EH (cell line): ENCODE results near the gene CTNNA1.

ENCODE experiments used
- DNase-seq: peaks from one replicate; pipeline ENCODE4 v3.0.0-alpha.2; 2015; ENCODE audit warnings: low read depth

CTNNA1 gene

GRCh38 chr5:138898742-138899141 lies 145.5 kb downstream of the CTNNA1 start:
- no peak for DNase-seq

DNA sequence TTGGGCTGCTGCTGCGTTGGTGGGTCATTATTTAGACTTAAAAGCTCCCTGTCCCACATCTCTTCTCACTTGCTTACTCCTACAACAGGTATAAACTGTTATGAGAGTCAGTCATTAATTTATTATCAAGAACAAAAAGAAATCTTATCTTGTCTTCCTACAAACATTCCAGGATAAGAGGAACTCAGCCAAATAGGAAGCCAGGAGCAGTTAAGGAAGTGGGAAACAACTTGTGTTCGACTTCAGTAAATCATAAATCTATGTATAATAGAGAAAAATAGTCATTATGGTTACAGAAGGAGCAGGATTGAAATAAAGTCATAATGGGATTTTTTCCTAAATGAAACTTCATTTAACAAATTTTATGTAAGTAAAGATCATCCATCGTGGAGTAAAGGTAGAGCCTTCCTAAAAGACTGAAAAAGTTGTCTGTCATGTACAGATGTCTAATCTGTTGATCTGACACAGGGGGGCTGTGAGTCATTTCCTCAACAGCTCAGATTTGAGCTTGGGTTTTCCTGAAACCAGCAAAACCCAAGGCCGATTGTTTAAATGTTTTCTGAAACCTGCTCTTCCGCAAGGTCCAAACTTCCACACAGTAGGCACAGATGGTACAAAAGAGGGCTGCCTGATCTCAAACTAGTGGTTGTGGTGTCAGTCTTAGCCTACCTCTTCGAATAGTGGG lies 147.2 kb downstream of the CTNNA1 start:
- peak; percentile 72 for DNase-seq

DNA sequence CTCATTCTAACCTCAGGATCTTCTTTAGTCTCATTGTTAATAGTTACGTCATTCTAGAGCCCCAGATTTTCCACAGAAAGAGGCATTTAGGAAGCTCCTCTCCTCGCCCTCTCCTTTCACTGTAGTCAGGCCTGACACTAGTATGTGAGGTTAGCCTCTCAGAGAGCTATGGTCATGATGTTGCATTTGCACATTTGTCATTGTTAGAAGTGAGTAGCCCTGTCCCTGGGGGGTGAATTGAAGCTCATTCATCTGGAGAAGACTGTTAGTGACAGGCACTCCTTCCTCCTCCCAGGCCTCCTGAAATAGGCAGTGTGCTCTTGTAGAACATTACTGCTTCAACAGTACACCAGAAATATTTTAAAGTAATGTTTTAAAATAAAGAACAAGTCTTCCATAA lies 148.5 kb downstream of the CTNNA1 start:
- DNase-seq = peak; percentile 9

GRCh38 chr5:138903130-138903775 lies 150.0 kb downstream of the CTNNA1 start:
- peak; percentile 61 for DNase-seq

DNA sequence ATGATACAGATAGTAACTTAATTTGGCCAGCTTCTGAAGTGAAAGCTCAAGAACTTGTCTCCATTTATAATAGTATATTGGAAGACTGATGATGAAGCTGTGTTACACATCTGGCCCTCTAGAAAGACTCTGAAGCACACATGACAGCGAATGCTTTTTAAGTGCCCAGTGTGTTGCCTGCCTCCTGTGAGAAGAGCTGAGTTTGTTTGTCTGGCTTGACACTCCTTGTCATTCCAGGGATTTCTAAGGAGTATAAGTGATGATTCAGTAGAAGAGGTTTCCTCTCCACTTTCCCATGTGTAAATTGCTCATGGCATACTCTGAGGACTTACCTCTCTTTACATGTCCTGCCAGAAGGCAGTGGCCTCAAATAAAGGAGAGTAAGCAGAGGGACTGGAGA lies 152.3 kb downstream of the CTNNA1 start:
- peak; percentile 88 for DNase-seq

DNA sequence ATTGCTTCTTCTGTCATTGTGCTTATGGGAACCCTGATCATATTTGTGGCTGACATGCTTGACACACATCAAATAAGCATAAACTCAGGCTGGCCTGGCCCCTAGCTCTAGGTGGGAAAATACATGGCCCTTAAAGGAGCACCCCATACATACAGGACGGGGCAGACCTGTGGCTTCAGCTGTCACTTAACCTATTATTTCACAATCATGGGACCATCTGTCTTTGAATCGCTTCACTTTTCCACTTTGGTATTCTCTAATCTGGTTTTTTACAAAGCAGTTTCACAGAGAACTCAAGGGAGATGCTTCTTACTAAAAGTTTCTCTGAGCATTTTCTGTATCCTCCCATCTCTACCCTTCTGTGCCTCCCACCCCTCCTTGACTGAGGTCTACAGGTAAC lies 156.5 kb downstream of the CTNNA1 start:
- no peak for DNase-seq

DNA sequence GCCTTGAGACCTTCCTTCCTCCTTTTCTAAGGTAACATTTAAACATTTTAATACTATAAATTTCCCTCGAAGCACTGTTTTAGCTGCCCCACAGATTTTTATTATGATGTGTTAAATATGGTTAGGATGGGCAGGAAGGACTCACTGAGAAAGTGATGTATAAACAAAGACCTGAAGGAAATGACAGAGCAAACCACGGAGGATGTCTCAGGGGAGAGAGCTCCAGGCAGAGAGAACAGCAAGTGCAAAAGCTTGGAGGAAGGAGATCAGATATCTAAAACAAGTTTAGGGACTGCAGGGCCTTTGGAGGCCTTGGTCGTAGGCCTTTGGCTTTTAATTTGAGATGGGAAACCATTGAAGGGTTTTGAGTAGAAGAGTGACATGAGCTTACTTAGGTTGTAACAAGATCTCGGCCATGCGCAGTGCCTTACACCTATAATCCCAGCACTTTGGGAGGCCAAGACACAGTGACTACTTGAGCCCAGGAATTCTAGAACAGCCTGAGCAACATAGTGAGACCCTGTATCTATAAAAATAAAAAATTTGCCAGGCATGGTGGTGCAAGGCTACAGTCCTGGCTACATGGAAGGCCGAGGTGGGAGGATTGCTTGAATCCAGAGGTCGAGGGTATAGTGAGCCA lies 157.4 kb downstream of the CTNNA1 start:
- DNase-seq = peak; percentile 42

GRCh38 chr5:138911441-138911840 lies 158.2 kb downstream of the CTNNA1 start:
- peak; percentile 79 for DNase-seq

- DNase-seq = no peak
Observed at GRCh38 chr5:138912093-138912492, 158.9 kb downstream of the CTNNA1 start.

DNA sequence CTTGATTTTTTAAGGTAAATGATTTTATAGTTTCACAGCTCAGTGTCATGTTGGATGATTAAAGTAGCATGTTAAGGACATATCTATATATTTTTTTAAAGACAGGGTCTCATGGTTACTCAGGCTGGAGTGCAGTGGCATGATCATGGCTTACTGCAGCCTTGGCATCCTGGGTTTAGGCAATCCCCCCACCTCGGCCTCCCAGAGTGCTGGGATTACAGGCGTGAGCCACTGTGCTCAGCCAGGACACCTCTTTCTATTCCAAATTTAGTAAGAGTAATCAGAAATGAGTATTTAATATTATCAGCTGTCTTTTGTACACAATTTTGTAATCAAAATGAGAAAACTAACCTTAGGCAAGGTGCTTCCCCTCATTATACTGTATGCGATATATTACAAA lies 160.5 kb downstream of the CTNNA1 start:
- no peak for DNase-seq

GRCh38 chr5:138914338-138914737 lies 161.1 kb downstream of the CTNNA1 start:
- no peak for DNase-seq

GRCh38 chr5:138918686-138919085 lies 165.5 kb downstream of the CTNNA1 start:
- DNase-seq = no peak

- DNase-seq = no peak
Observed at GRCh38 chr5:138920181-138920580, 167.0 kb downstream of the CTNNA1 start.

GRCh38 chr5:138921362-138921761 lies 168.1 kb downstream of the CTNNA1 start:
- DNase-seq = peak; percentile 41

DNA sequence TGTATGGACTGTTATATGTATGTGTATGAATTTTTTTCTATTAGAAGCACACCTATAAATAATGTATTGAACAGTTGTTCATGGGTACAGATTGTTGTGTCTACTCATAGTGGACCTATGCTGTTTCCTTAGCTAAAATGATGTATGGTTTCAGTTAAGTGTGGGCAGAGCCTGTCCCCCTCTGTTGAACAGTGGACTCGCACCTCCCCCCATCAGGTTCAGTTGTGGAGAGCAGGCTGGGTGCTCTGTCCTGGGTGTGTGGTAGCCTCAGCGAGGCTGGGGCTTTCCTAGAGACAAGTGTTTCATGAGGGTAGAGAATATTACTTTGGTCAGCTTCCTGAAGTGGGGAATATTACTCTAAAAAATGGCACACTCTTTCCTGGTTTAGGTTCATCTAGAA lies 169.3 kb downstream of the CTNNA1 start:
- DNase-seq = no peak

DNA sequence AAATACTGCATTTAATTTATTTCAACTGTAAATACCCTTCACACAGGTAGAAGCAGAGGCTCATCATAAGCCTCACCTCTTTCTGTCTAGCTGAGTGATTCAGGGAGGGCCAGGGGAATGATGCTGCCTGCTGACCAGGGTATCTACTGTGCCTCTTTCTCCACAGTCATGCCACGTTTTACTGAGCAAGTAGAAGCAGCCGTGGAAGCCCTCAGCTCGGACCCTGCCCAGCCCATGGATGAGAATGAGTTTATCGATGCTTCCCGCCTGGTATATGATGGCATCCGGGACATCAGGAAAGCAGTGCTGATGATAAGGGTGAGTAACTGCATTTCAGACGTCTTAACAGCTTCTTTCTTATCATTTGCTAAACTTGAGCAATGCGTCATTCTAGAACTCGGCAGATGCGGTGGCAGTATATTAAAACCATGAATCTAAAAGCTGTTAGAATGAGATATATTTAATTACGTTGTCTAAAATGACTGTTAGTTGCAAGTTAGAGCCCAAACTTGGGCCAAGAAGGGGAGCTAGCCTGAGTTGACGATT lies 171.9 kb downstream of the CTNNA1 start:
- DNase-seq = no peak

GRCh38 chr5:138926257-138926656 lies 173.0 kb downstream of the CTNNA1 start:
- no peak for DNase-seq

- DNase-seq = no peak
Observed at GRCh38 chr5:138926688-138927448, 173.6 kb downstream of the CTNNA1 start.

- DNase-seq = no peak
Observed at GRCh38 chr5:138927544-138927943, 174.3 kb downstream of the CTNNA1 start.

DNA sequence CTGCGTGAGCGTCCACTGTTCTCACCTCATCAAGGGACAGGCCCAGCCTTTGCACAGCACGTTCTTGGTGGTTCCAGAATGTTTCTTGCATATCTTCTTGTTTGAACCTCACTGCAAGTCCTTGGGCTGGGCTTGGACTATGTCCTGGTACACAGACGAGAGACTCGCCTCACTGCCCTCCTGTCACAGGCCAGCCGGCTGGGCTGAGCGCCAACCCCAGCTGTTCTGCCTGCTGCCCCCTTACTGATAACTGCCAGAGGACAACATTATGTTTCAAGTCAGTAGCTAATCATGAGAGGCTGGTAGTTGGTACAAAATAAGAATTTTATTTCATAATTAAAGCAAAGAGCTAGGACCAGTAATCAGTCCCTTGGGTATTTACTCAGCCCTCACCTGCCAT lies 174.8 kb downstream of the CTNNA1 start:
- DNase-seq = no peak

DNA sequence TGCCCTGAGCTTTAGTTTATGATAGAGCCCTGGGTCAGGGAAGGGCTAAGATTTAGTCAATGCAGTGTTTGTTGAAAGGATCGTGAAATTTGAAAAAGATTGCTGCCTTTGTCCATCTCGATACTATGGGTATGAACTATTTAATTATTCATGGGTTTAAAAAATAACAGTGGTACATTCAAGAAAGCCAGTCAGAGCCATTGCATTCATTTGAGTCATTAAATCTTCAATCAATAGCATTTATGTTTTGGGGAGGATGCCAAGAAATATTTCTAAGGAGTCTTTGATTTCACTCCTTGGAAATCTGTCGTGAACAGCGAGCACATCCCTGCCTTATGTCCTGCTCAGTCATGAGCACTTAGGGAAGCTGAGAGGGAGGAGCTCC lies 176.3 kb downstream of the CTNNA1 start:
- DNase-seq = no peak

- no peak for DNase-seq
Observed at GRCh38 chr5:138930371-138931097, 177.3 kb downstream of the CTNNA1 start.
